ENCODE results near the gene KCNJ6.
"Not testable (repeated sequence)": the region's sequence is repeated elsewhere in the genome, so short reads cannot be mapped to it uniquely, and the experiment has no call there.

Gene KCNJ6

GRCh38 chr21:37669249-37669648 lies 247.0 kb downstream of the KCNJ6 start:
- DNase-seq: no peak

- no peak for DNase-seq
These were observed 247.6 kb downstream of the KCNJ6 start for GRCh38 chr21:37668462-37669239.

GRCh38 chr21:37667380-37667779 lies 248.9 kb downstream of the KCNJ6 start:
- no peak for DNase-seq

- no peak for DNase-seq
These were observed 250.8 kb downstream of the KCNJ6 start for GRCh38 chr21:37665230-37666024.

- not testable (repeated sequence) for DNase-seq
These were observed 254.0 kb downstream of the KCNJ6 start for GRCh38 chr21:37662227-37662626.

- no peak for DNase-seq
These were observed 255.5 kb downstream of the KCNJ6 start for GRCh38 chr21:37660709-37661108.

- no peak for DNase-seq
These were observed 256.4 kb downstream of the KCNJ6 start for GRCh38 chr21:37659874-37660273.

- DNase-seq: no peak
These were observed 257.3 kb downstream of the KCNJ6 start for GRCh38 chr21:37658817-37659458.

GRCh38 chr21:37658121-37658816 lies 258.0 kb downstream of the KCNJ6 start:
- no peak for DNase-seq

GRCh38 chr21:37656899-37657298 lies 259.4 kb downstream of the KCNJ6 start:
- DNase-seq: no peak

GRCh38 chr21:37655611-37656300 lies 260.5 kb downstream of the KCNJ6 start:
- no peak for DNase-seq

GRCh38 chr21:37654596-37654995 lies 261.7 kb downstream of the KCNJ6 start:
- no peak for DNase-seq

- no peak for DNase-seq
These were observed 263.1 kb downstream of the KCNJ6 start for GRCh38 chr21:37653201-37653600.

- DNase-seq: no peak
These were observed 268.5 kb downstream of the KCNJ6 start for GRCh38 chr21:37647781-37648180.

- DNase-seq: not testable (repeated sequence)
These were observed 269.5 kb downstream of the KCNJ6 start for GRCh38 chr21:37646761-37647160.

- DNase-seq: no peak
These were observed 270.4 kb downstream of the KCNJ6 start for GRCh38 chr21:37645848-37646247.

GRCh38 chr21:37644636-37645035 lies 271.6 kb downstream of the KCNJ6 start:
- DNase-seq: no peak

- not testable (repeated sequence) for DNase-seq
These were observed 272.4 kb downstream of the KCNJ6 start for GRCh38 chr21:37643862-37644261.

GRCh38 chr21:37642493-37642892 lies 273.8 kb downstream of the KCNJ6 start:
- peak; percentile 7 for DNase-seq

GRCh38 chr21:37639756-37640155 lies 276.5 kb downstream of the KCNJ6 start:
- DNase-seq: no peak

GRCh38 chr21:37636152-37636860 lies 280.0 kb downstream of the KCNJ6 start:
- no peak for DNase-seq

All from activated gamma-delta T cell treated with Interleukin-2 at 50 U/mL for 16 hours (primary cell).